KG1 (cell line): ENCODE measurements around the gene SLC2A4RG.

Source experiments
- DNase-seq: peaks from one replicate; lab custom pipeline; 2025; lab: John Stamatoyannopoulos, UW

SLC2A4RG gene, protein sequence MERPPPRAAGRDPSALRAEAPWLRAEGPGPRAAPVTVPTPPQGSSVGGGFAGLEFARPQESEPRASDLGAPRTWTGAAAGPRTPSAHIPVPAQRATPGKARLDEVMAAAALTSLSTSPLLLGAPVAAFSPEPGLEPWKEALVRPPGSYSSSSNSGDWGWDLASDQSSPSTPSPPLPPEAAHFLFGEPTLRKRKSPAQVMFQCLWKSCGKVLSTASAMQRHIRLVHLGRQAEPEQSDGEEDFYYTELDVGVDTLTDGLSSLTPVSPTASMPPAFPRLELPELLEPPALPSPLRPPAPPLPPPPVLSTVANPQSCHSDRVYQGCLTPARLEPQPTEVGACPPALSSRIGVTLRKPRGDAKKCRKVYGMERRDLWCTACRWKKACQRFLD

DNA sequence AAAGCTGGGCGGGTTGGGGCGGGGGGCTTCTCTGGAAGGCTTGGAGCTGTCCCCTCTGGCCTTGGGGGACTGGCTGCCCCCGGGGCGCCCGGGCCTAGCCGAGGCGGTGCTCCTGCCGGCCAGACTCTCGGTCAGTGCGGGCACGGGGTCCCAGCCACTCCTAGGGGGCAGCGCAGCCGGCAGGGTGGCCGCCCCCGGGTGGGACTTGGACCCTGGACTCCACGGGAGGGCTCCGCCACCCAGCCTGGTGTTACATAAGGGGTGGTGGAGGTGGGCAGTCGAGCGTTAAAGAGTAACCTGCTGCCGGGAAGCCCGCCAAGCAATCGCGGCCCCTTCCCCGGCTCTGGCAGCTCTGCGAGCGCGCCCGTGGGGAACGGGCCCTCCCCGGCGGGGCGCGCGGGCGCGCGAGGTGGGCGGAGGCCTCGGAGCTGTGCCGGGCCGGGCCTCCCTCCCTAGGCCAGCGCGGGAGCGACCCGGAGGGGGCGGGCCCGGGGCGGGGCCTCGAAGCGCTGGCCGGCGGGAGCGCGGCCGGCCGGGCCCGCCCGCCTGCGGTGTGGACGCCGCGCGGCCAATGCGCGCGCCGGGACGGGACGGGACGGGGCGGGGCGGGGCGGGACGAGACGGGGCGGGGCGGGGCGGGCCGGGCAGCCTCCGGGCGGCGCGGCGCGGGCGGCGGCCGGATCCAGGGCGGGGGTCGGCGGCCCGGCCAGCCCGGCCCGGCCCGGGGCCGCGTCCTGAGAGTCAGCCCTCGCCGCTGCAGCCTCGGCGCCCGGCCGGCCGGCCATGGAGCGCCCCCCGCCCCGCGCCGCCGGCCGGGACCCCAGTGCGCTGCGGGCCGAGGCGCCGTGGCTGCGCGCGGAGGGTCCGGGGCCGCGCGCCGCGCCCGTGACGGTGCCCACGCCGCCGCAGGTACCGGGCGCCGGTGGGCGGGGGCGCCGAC lies at the start of gene SLC2A4RG:
Gene SLC2A4RG, plus strand, starts transcription at position 647 of the 940 bp plus-strand sequence. Its CDS starts 137 bp downstream, at position 784.
- DNase-seq: no peak

DNA sequence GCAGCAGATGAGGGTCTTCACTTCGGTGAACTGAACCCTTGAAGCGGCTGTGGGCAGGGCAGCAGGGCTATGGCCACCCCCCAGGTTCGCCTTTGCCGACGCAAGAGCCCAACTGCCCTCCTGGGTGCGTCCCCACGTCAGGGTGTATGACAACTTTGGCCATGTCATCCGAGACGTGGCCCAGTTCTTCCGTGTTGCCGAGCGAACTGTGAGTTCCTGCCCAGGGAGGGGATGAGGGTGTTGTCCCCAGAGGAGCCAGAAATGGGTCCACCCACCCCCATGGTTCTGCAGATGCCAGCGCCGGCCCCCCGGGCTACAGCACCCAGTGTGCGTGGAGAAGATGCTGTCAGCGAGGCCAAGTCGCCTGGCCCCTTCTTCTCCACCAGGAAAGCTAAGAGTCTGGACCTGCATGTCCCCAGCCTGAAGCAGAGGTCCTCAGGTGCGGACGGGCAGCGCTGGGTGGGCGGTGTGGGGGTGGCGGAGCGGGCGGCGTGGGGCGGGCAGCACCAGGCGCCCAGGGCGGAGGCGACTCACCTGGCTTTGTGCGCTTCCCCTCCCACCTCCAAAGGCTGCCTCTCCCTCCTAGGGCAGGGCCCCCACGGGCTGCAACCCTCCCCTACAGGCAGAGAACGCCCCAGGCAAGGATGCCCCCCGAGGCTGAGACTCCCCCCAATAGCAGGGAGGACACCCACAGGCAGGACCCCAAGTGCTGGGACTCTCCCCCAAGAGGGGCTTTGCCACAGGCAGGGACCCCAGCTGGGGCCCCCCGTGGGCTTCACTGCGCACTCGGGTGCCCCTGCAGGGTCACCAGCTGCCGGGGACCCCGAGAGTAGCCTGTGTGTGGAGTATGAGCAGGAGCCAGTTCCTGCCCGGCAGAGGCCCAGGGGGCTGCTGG lies 49.3 kb upstream of the SLC2A4RG start:
- DNase-seq: no peak

DNA sequence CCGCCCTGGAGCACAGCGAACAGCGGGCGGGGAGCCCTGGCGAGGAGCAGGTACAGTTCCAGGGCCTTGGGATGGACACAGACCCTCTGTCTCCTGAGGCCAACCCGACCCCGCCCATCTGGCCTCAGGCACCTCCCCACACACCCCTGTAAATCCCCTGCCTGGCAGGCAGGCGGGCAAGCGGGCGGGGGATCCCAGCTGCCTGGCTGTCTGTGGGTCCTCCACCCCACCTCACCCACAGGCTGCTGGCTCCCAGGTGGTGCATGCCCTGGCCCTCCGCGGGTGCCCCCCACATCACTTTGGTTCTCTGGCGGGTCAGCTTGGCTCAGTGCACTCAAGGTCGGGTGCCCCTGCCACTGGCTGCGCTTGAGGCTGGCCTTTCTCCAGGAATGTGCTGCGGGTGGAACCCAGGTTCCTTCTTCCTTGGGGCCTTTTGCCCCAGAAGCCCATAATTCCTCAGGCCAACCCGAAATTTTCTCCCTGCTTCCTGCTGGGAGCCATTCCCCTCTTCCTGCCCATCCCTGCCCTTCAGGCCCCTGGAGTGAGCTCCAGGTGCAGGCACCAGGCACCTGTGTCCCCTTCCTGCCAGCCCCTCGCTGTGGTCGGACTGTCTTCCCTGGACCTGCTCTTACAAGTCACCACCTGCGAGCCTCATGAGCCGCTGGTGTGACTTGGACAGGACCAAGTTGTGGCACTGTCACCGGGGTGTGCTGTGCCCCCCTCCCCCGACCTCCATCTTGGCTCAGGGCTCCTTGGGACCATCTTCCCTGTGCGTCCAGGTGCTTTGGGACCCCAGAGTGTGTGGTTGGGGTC lies 48.5 kb upstream of the SLC2A4RG start:
- no peak for DNase-seq

DNA sequence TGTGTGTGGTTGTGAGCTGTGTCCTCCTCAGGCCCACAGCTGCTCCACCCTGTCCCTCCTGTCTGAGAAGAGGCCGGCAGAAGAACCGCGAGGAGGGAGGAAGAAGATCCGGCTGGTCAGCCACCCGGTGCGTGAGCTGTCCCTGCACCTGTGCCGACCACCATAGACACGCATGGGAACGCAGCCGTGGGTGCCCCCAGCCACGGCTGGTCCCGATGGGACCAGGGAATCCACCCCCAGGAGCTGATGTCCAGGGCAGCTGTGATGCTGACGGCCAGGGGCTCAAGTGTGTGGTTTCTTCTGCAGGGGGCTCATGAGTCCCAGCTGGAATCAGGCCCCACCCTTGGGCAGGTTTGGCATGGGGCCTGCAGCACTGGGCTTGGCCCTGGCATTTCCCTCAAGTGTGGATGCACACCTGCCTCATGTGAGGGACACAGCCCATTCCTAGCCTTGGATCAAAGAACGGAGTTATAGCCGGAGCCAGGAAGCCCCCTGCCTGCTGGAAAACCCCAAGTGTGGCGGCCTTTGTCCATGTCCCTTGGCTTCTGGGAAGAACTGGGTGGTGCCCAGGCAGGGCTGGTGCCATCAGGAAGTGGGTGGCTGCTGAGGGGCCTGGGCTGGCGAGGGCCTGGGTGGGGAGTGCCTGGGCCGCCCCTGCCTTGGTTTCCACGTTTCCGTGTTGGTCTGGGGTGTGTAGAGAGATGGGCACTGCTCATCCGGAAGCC lies 47.7 kb upstream of the SLC2A4RG start:
- DNase-seq: no peak

DNA sequence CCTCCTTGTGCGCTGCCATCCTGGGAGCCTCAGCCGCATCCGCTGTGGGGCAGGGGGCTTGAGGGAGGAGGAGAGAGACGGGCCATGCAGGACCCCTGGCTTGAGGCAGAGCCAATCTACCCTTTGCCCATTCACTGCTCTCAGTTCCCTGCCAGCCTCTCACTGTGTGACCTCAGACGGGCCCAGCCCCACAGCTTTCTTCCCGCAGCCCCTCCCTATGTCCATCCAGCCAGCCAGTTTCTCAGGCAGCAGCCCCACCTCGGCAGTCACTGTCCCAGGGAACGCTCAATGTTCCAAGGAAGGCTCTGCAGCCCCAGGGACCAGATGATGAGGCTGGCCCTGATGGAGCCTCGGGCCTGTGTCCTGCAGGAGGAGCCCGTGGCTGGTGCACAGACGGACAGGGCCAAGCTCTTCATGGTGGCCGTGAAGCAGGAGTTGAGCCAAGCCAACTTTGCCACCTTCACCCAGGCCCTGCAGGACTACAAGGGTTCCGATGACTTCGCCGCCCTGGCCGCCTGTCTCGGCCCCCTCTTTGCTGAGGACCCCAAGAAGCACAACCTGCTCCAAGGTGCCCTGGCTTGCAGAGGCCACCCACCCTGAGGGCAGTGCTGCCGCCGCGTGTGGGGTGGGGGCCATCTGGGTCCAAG lies 47.0 kb upstream of the SLC2A4RG start:
- DNase-seq: no peak

DNA sequence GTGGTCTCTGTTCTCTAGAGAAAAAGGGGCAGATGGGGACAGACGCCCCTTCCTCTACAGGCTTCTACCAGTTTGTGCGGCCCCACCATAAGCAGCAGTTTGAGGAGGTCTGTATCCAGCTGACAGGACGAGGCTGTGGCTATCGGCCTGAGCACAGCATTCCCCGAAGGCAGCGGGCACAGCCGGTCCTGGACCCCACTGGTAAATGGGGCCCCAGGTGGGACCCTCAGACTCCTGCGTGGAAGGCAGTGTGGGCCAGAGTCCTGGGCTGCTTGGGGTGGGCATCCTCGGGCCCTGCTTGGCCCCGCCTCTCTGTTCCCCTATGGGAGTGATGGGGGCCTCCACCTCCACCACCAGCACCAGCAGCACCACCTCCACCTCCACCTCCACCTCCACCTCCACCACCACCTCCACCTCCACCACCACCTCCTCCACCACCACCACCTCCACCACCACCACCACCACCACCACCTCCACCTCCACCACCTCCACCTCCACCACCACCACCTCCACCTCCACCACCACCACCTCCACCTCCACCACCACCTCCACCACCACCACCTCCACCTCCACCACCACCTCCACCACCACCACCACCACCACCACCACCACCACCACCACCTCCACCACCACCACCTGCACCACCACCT lies 46.4 kb upstream of the SLC2A4RG start:
- DNase-seq: no peak

DNA sequence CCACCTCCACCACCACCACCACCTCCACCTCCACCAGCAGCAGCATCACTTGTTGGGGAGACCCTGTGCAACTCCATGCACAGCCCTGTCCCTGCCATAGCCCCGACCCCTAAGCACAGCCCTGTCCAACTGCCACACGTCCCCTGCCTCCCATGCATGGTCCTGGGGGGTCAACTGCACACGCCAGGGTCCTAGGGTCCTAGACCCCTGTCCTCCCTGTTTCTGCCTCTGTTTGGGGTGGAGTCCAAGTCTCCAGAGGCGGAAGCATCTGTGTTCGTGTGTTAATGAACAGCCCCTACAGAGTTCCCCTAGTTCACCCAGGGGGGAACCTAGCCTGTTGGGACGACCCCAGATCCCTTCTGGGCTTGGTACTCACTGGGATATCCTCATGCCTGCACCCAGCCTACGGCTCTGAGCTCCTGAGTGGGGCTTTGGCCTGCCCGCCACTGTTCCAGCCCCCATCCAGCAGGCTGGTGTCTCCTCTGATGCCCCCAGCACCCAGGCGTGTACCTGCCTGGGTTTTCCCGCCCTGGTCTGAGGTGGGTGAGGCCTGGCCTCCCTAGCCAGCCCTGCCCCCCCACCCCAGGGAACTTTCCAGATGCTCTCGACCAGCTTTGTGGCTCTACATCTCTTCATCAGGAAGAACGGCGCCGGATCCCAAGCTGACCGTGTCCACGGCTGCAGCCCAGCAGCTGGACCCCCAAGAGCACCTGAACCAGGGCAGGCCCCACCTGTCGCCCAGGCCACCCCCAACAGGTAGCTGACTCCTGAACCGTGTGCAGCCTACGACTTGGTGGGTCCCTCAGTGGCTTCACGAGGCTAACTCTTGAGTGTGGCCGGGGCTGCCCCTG lies 45.6 kb upstream of the SLC2A4RG start:
- no peak for DNase-seq

DNA sequence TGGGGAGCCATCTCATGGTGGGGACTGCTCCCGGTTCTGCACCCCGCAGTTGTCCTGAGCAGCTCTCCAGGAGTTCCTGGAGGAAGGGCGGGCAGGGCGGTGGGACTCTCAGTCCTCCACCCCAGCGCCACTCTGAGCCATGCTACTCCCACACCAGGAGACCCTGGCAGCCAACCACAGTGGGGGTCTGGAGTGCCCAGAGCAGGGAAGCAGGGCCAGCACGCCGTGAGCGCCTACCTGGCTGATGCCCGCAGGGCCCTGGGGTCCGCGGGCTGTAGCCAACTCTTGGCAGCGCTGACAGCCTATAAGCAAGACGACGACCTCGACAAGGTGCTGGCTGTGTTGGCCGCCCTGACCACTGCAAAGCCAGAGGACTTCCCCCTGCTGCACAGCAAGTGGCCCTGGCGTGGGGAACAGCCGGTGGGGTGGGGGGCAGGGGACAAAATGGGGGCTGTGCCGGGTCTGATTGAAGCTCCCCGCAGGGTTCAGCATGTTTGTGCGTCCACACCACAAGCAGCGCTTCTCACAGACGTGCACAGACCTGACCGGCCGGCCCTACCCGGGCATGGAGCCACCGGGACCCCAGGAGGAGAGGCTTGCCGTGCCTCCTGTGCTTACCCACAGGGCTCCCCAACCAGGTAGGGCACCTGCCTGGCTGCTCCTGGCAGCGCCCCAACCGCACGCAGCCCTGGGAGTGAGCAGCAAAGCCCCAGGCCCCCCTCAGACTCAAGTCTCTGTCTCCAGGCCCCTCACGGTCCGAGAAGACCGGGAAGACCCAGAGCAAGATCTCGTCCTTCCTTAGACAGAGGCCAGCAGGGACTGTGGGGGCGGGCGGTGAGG lies 44.8 kb upstream of the SLC2A4RG start:
- no peak for DNase-seq

DNA sequence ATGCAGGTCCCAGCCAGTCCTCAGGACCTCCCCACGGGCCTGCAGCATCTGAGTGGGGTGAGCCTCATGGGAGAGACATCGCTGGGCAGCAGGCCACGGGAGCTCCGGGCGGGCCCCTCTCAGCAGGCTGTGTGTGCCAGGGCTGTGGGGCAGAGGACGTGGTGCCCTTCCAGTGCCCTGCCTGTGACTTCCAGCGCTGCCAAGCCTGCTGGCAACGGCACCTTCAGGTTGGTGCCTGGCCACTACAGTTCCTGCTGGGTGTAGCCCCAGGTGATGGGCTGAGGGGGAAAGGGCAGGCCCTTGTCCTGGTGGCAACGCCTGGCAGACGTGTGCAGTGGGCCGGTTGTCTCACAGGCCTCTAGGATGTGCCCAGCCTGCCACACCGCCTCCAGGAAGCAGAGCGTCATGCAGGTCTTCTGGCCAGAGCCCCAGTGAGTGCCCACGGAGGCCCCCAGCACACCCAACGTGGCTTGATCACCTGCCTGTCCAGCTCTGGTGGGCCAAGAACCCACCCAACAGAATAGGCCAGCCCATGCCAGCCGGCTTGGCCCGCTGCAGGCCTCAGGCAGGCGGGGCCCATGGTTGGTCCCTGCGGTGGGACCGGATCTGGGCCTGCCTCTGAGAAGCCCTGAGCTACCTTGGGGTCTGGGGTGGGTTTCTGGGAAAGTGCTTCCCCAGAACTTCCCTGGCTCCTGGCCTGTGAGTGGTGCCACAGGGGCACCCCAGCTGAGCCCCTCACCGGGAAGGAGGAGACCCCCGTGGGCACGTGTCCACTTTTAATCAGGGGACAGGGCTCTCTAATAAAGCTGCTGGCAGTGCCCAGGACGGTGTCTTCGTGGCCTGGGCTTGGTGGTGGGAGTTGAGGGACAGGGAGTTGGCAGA lies 43.9 kb upstream of the SLC2A4RG start:
- no peak for DNase-seq

DNA sequence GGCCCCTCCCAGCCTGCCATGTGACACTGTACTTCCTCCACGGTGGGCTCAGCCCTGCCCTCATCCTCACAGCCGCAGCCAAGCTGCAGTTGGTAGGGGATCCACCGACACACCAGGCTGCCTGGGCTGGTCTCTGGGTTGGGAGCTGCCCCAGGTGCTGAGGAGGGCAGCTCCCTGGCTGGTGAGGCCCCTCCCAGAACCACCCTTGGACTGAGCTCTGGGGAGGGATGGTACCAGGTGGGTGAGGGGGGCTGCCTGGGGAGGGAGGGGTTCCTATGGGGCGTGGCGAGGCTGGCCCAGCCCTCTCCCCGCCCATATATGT lies 43.3 kb upstream of the SLC2A4RG start:
- DNase-seq: no peak

DNA sequence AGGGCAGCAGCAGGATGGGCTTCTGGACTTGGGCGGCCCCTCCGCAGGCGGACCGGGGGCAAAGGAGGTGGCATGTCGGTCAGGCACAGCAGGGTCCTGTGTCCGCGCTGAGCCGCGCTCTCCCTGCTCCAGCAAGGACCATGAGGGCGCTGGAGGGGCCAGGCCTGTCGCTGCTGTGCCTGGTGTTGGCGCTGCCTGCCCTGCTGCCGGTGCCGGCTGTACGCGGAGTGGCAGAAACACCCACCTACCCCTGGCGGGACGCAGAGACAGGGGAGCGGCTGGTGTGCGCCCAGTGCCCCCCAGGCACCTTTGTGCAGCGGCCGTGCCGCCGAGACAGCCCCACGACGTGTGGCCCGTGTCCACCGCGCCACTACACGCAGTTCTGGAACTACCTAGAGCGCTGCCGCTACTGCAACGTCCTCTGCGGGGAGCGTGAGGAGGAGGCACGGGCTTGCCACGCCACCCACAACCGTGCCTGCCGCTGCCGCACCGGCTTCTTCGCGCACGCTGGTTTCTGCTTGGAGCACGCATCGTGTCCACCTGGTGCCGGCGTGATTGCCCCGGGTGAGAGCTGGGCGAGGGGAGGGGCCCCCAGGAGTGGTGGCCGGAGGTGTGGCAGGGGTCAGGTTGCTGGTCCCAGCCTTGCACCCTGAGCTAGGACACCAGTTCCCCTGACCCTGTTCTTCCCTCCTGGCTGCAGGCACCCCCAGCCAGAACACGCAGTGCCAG lies 42.8 kb upstream of the SLC2A4RG start, which contains the start of gene TNFRSF6B:
Gene TNFRSF6B, plus strand, starts transcription at position 25 of the 729 bp plus-strand sequence. Its CDS starts 116 bp downstream, at position 141.
- no peak for DNase-seq

DNA sequence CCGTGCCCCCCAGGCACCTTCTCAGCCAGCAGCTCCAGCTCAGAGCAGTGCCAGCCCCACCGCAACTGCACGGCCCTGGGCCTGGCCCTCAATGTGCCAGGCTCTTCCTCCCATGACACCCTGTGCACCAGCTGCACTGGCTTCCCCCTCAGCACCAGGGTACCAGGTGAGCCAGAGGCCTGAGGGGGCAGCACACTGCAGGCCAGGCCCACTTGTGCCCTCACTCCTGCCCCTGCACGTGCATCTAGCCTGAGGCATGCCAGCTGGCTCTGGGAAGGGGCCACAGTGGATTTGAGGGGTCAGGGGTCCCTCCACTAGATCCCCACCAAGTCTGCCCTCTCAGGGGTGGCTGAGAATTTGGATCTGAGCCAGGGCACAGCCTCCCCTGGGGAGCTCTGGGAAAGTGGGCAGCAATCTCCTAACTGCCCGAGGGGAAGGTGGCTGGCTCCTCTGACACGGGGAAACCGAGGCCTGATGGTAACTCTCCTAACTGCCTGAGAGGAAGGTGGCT lies 42.2 kb upstream of the SLC2A4RG start:
- no peak for DNase-seq

DNA sequence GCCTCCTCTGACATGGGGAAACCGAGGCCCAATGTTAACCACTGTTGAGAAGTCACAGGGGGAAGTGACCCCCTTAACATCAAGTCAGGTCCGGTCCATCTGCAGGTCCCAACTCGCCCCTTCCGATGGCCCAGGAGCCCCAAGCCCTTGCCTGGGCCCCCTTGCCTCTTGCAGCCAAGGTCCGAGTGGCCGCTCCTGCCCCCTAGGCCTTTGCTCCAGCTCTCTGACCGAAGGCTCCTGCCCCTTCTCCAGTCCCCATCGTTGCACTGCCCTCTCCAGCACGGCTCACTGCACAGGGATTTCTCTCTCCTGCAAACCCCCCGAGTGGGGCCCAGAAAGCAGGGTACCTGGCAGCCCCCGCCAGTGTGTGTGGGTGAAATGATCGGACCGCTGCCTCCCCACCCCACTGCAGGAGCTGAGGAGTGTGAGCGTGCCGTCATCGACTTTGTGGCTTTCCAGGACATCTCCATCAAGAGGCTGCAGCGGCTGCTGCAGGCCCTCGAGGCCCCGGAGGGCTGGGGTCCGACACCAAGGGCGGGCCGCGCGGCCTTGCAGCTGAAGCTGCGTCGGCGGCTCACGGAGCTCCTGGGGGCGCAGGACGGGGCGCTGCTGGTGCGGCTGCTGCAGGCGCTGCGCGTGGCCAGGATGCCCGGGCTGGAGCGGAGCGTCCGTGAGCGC lies 41.6 kb upstream of the SLC2A4RG start:
- DNase-seq: no peak

DNA sequence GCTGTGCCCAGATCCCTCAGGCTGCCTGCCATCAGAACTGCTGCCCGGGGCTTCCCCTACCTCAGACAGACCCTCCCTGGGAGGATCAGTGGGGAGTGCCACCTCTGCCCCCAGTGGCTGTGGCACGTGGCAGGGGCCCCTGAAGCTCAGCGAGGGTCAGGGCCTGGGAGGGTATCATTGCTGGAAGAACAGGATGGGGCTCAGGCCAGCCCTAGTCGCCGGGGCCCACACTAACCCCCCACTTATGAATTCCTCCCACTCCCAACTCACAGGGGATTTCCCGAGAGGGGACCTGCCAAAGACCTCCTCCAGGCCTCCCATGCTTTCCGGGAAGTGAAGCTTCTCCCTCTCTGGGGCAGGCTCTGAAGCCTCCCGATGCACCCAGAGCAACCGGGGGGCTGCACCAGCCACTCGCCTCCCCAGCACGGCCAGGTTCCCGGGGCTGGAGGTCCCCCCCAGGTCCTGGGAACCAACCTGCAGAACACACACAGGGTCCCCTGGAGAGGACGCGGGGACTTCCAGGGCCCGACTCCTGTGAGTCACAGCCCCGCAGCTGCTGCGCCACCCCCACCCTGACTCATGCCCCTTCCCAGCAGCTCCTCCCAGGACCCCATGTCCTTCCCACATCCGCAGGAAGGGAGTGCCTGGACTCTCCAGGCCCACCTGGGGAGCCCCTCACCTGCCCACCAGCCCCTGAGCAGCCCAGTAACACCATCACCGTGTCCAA lies 40.7 kb upstream of the SLC2A4RG start:
- DNase-seq: no peak
